ENCODE measurements around the gene SUPT6H. TPM values are rescaled to one million over a fixed set of nuclear protein-coding genes. Genes with fewer than 3 reads are reported as not detected.
A peak's percentile ranks its signal among the peaks of the same experiment; 100 is the strongest.
"Not testable (repeated sequence)": the region's sequence is repeated elsewhere in the genome, so short reads cannot be mapped to it uniquely, and the experiment has no call there.

Gene SUPT6H
- total RNA-seq, 1 donor, result 46.8 TPM

- no peak for TF ChIP-seq CTCF (IDR thresholded peaks at IDR 0.05; ENCODE audit: insufficient read depth, low read length)
- H3K4me3 ChIP-seq (ENCODE audit: low read depth, low read length), result no peak overlapping the region
- DNase-seq (ENCODE audit: low read depth), result no peak
Measured at GRCh38 chr17:28648698-28649097, 13.3 kb upstream of the SUPT6H start.

GRCh38 chr17:28655160-28655559, 6.8 kb upstream of the SUPT6H start:
- TF ChIP-seq CTCF (IDR thresholded peaks at IDR 0.05; ENCODE audit: insufficient read depth, low read length), result no peak
- H3K4me3 ChIP-seq (ENCODE audit: low read depth, low read length), result no peak overlapping the region
- DNase-seq (ENCODE audit: low read depth), result no peak

- peak; percentile 24 for DNase-seq (ENCODE audit: low read depth)
- TF ChIP-seq CTCF (IDR thresholded peaks at IDR 0.05; ENCODE audit: insufficient read depth, low read length), result no peak
- no peak overlapping the region for H3K4me3 ChIP-seq (ENCODE audit: low read depth, low read length)
Measured at GRCh38 chr17:28657756-28658155, 4.2 kb upstream of the SUPT6H start.

GRCh38 chr17:28658342-28658741, 3.7 kb upstream of the SUPT6H start:
- H3K4me3 ChIP-seq (ENCODE audit: low read depth, low read length); DNase-seq (ENCODE audit: low read depth): not testable (repeated sequence)

- not testable (repeated sequence) for DNase-seq (ENCODE audit: low read depth); H3K4me3 ChIP-seq (ENCODE audit: low read depth, low read length)
Measured at GRCh38 chr17:28658766-28659496, 3.1 kb upstream of the SUPT6H start.

GRCh38 chr17:28659497-28659881, 2.5 kb upstream of the SUPT6H start:
- H3K4me3 ChIP-seq (ENCODE audit: low read depth, low read length); DNase-seq (ENCODE audit: low read depth): not testable (repeated sequence)

- H3K4me3 ChIP-seq (ENCODE audit: low read depth, low read length), result peak overlapping the region; percentile 97
- no peak for DNase-seq (ENCODE audit: low read depth)
- TF ChIP-seq CTCF (IDR thresholded peaks at IDR 0.05; ENCODE audit: insufficient read depth, low read length), result no peak
Measured at GRCh38 chr17:28662527-28662829, 473 bp downstream of the SUPT6H start.

- H3K4me3 ChIP-seq (ENCODE audit: low read depth, low read length), result peak overlapping the region; percentile 97
- TF ChIP-seq CTCF (IDR thresholded peaks at IDR 0.05; ENCODE audit: insufficient read depth, low read length), result no peak
- no peak for DNase-seq (ENCODE audit: low read depth)
Measured at GRCh38 chr17:28663723-28664122, 1.7 kb downstream of the SUPT6H start.

Measured in fibroblast of the aortic adventitia (primary cell).